ENCODE results near the gene WDR17. TPM values are rescaled to one million over a fixed set of nuclear protein-coding genes. Genes with fewer than 3 reads are reported as not detected.
A peak's percentile ranks its signal among the peaks of the same experiment; 100 is the strongest.

The WDR17 gene
- total RNA-seq, 4 donors from 2014 or later: 5.6 to 12.8 (median 9.0) TPM

DNA sequence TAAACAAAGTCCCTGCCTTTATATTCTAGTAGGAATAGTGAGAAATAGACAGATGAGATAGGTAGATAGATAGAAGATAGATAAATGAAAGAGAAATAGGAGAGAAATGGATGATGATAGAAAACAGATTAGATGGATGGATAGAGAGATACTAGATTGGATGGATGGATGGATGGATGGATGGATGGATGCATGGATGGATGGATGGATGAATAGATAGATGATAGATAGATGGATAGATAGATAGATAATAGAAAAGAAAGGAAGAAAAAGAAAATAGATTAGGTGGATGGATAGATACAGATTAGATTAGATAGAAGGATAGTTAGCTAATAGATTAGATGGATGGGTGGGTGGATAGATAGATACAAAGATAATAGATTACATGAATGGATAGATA is 33.2 kb upstream of the WDR17 start:
- H3K4me1 ChIP-seq: no peaks in the 10 kb centered on the region
- TF ChIP-seq POLR2A (IDR thresholded peaks at IDR 0.05): no peak
- TF ChIP-seq, protein P1, sequence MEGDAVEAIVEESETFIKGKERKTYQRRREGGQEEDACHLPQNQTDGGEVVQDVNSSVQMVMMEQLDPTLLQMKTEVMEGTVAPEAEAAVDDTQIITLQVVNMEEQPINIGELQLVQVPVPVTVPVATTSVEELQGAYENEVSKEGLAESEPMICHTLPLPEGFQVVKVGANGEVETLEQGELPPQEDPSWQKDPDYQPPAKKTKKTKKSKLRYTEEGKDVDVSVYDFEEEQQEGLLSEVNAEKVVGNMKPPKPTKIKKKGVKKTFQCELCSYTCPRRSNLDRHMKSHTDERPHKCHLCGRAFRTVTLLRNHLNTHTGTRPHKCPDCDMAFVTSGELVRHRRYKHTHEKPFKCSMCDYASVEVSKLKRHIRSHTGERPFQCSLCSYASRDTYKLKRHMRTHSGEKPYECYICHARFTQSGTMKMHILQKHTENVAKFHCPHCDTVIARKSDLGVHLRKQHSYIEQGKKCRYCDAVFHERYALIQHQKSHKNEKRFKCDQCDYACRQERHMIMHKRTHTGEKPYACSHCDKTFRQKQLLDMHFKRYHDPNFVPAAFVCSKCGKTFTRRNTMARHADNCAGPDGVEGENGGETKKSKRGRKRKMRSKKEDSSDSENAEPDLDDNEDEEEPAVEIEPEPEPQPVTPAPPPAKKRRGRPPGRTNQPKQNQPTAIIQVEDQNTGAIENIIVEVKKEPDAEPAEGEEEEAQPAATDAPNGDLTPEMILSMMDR (IDR thresholded peaks at IDR 0.05): no peak
- H3K4me3 ChIP-seq (replicated peaks in 1 of 3): no peak overlapping the region
- DNase-seq: no peak
- intact Hi-C loops (cut with DNase I): loop anchor here (10.0 kb wide), 2 partner anchors 242 to 302 kb away; no protein-coding TSS in a partner anchor
- no peak overlapping the region for H3K27ac ChIP-seq
- no peaks in the 10 kb centered on the region for H3K9me3 ChIP-seq
- H3K36me3 ChIP-seq: no peaks in the 10 kb centered on the region
- H3K27me3 ChIP-seq: no peaks in the 10 kb centered on the region

- H3K9me3 ChIP-seq: no peaks in the 10 kb centered on the region
- no peaks in the 10 kb centered on the region for H3K27me3 ChIP-seq
- H3K27ac ChIP-seq: no peak overlapping the region
- H3K4me1 ChIP-seq: no peaks in the 10 kb centered on the region
- no peak for TF ChIP-seq POLR2A (IDR thresholded peaks at IDR 0.05)
- TF ChIP-seq, protein P1 (IDR thresholded peaks at IDR 0.05): peak in 4 of 6 experiments; percentile 39 to 71 (median 59)
- intact Hi-C loops (cut with DNase I): loop anchor here (10.0 kb wide), 2 partner anchors 240 to 300 kb away; no protein-coding TSS in a partner anchor
- WGBS, 2 donors: 19 to 20% methylated on average over 1 of the region's 1 CpG
- peak in 1 of 2 donors; percentile 9 for DNase-seq
- H3K4me3 ChIP-seq (replicated peaks in 1 of 3): no peak overlapping the region
- no peaks in the 10 kb centered on the region for H3K36me3 ChIP-seq
Observed at GRCh38 chr4:176034499-176034898, 31.1 kb upstream of the WDR17 start.

GRCh38 chr4:176034936-176035335 is 30.7 kb upstream of the WDR17 start:
- no peak for TF ChIP-seq POLR2A (IDR thresholded peaks at IDR 0.05)
- TF ChIP-seq, protein P1 (IDR thresholded peaks at IDR 0.05): no peak
- intact Hi-C loops (cut with DNase I): loop anchor here (10.0 kb wide), 2 partner anchors 240 to 300 kb away; no protein-coding TSS in a partner anchor
- 69 to 76% methylated on average over 5 of the region's 5 CpGs for WGBS, 2 donors

GRCh38 chr4:176036585-176037205 is 28.9 kb upstream of the WDR17 start:
- 82 to 86% methylated on average over 3 of the region's 3 CpGs for WGBS, 2 donors
- DNase-seq: no peak
- intact Hi-C loops (cut with DNase I): loop anchor here (10.0 kb wide), 2 partner anchors 238 to 298 kb away; no protein-coding TSS in a partner anchor
- Histone ChIP-seq H3K27me3 (no peaks in the 10 kb centered on the region), H3K4me3 (replicated peaks in 1 of 3) (no peak overlapping the region), H3K9me3 (no peaks in the 10 kb centered on the region), H3K27ac (no peak overlapping the region), H3K36me3 (no peaks in the 10 kb centered on the region), H3K4me1 (no peaks in the 10 kb centered on the region)
- TF ChIP-seq, protein P1 (IDR thresholded peaks at IDR 0.05): no peak
- no peak for TF ChIP-seq POLR2A (IDR thresholded peaks at IDR 0.05)

More at GRCh38 chr4:176034936-176035335, 30.7 kb upstream of the WDR17 start:
- Histone ChIP-seq H3K4me3 (replicated peaks in 1 of 3) (no peak overlapping the region), H3K4me1 (no peaks in the 10 kb centered on the region), H3K27me3 (no peaks in the 10 kb centered on the region), H3K36me3 (no peaks in the 10 kb centered on the region), H3K27ac (no peak overlapping the region), H3K9me3 (no peaks in the 10 kb centered on the region)
- no peak for DNase-seq

DNA sequence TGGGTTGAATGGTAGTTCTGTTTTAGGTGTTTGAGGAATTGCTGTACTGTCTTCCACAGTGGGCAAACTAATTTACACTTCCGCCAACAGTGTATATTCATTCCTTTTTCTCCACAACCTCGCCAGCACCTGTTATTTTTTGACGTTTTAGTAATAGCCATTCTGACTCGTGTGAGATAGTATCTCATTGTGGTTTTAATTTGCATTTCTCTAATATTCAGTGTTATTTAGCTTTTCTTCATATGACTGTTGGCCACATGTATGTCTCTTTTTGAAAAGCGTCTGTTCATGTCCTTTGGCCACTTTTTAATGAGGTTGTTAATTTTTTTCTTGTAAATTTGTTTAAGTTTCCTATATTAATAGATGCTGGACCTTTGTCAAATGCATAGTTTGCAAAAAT is 26.9 kb upstream of the WDR17 start:
- 94 to 95% methylated on average over 5 of the region's 5 CpGs for WGBS, 2 donors
- intact Hi-C loops (cut with DNase I): loop anchor here (10.0 kb wide), 2 partner anchors 236 to 296 kb away; no protein-coding TSS in a partner anchor
- no peak for TF ChIP-seq POLR2A (IDR thresholded peaks at IDR 0.05)
- TF ChIP-seq, protein P1 (IDR thresholded peaks at IDR 0.05): no peak

More for the DNA sequence above, 26.9 kb upstream of the WDR17 start:
- no peak overlapping the region for H3K4me3 ChIP-seq (replicated peaks in 1 of 3)
- no peak for DNase-seq
- H3K27me3 ChIP-seq: no peaks in the 10 kb centered on the region
- H3K36me3 ChIP-seq: no peaks in the 10 kb centered on the region
- H3K4me1 ChIP-seq: no peaks in the 10 kb centered on the region
- no peaks in the 10 kb centered on the region for H3K9me3 ChIP-seq
- H3K27ac ChIP-seq: no peak overlapping the region
